H1 (cell line): ENCODE measurements around the gene ARHGAP15. TPM values are rescaled to one million over a fixed set of nuclear protein-coding genes. Genes with fewer than 3 reads are reported as not detected.

Source experiments
- CTCF ChIA-PET: fragments of 300-600 bp; sonication (Branson Sonifier 250); formaldehyde crosslinking; loops from one replicate; lab custom pipeline; 2021; ENCODE audit not compliant: partially characterized antibody; lab: Charles Lee
- POLR2A ChIA-PET: fragments of 300-600 bp; sonication (Branson Sonifier 250); formaldehyde crosslinking; loops from one replicate; lab custom pipeline; 2021; ENCODE audit warnings: inconsistent platforms; ENCODE audit not compliant: partially characterized antibody; lab: Charles Lee
- DNase-seq, 2 experiments: peaks; one replicate each; pipeline versions ENCODE4 v3.0.0 to v3.0.0-alpha.2; 2010 to 2022; ENCODE audit warnings: low spot score in 2 of 2, low read depth in 1 of 2, mixed read lengths in 1 of 2
- FAIRE-seq: peaks from 2 replicates; lab custom pipeline; 2011; peaks lifted over from hg19 to GRCh38; lab: Jason Lieb, UNC
- H2AFZ ChIP-seq: 2 replicates; pipeline ENCODE4 v1.8.1; 2012; ENCODE audit warnings: low read length, inconsistent platforms
- H2AK5ac ChIP-seq: 2 replicates; pipeline ENCODE4 v1.6.1; 2013; ENCODE audit warnings: low read depth, low read length
- H2BK120ac ChIP-seq: replicated peaks from 2 replicates; pipeline ENCODE3; 2013; ENCODE audit warnings: low read depth, low read length, inconsistent platforms
- H2BK12ac ChIP-seq: 2 replicates; pipeline ENCODE4 v1.6.1; 2013; ENCODE audit warnings: low read depth, low read length
- H2BK15ac ChIP-seq: 2 replicates; pipeline ENCODE4 v1.6.1; 2013; ENCODE audit warnings: low read length
- H2BK20ac ChIP-seq: 2 replicates; pipeline ENCODE4 v1.6.1; 2013; ENCODE audit warnings: low read length
- H2BK5ac ChIP-seq: 2 replicates; pipeline ENCODE4 v1.6.1; 2013; ENCODE audit warnings: low read depth, low read length
- H3K14ac ChIP-seq: 2 replicates; pipeline ENCODE4 v1.6.1; 2013; ENCODE audit warnings: inconsistent platforms; ENCODE audit not compliant: insufficient read length
- H3K18ac ChIP-seq: 2 replicates; pipeline ENCODE4 v1.6.1; 2013; ENCODE audit warnings: low read length; ENCODE audit errors: extremely low read depth
- H3K23ac ChIP-seq: 2 replicates; pipeline ENCODE4 v1.6.1; 2013; ENCODE audit warnings: inconsistent platforms; ENCODE audit not compliant: insufficient read length
- H3K23me2 ChIP-seq: 2 replicates; pipeline ENCODE4 v1.6.1; 2013; ENCODE audit warnings: low read depth, low read length
- H3K27ac ChIP-seq: 2 replicates; pipeline ENCODE4 v1.6.1; 2011; ENCODE audit warnings: low read depth, low read length, inconsistent platforms
- H3K27me3 ChIP-seq, 4 experiments: replicated peaks in 1 of 4; 1 replicate in 1 of 4; 2 replicates in 3 of 4; pipeline versions ENCODE4 v1.6.1 to v1.8.1; 2011 to 2013; ENCODE audit warnings: low read length in 3 of 4, mild to moderate bottlenecking in 3 of 4, inconsistent platforms in 2 of 4, mixed read lengths in 2 of 4, moderate library complexity in 1 of 4; ENCODE audit not compliant: control insufficient read depth in 3 of 4, insufficient read depth in 3 of 4; ENCODE audit errors: extremely low read depth in 1 of 4
- H3K36me3 ChIP-seq, 4 experiments: 2 replicates each; pipeline versions ENCODE4 v1.6.1 to v1.8.1; 2011 to 2013; ENCODE audit warnings: mild to moderate bottlenecking in 4 of 4, low read length in 3 of 4, moderate library complexity in 2 of 4, control low read depth in 1 of 4, inconsistent platforms in 1 of 4; ENCODE audit not compliant: insufficient read depth in 4 of 4, control insufficient read depth in 2 of 4
- H3K4ac ChIP-seq: replicated peaks from 2 replicates; pipeline ENCODE3; 2013; ENCODE audit warnings: low read length, low read depth, mixed read lengths, inconsistent platforms; ENCODE audit not compliant: insufficient read length
- H3K4me1 ChIP-seq, 4 experiments: replicated peaks in 1 of 4; 1 replicate in 1 of 4; 2 replicates in 3 of 4; pipeline versions ENCODE4 v1.6.1 to v1.8.1; 2011 to 2013; ENCODE audit warnings: low read length in 3 of 4, inconsistent platforms in 2 of 4, mixed read lengths in 1 of 4; ENCODE audit not compliant: insufficient read depth in 4 of 4, control insufficient read depth in 3 of 4
- H3K4me2 ChIP-seq, 2 experiments: 2 replicates each; pipeline versions ENCODE4 v1.6.1 to v1.8.1; 2011 to 2013; ENCODE audit warnings: low read depth in 2 of 2, low read length in 2 of 2, control low read depth in 1 of 2, inconsistent platforms in 1 of 2, mild to moderate bottlenecking in 1 of 2; ENCODE audit not compliant: insufficient read depth in 1 of 2
- H3K4me3 ChIP-seq, 4 experiments: fragments of 200-600, 300-600 bp in 1 of 4; sonication (generic), shearing (Covaris generic), sonication (Bioruptor Twin) in 1 of 4; 2 replicates each; pipeline versions ENCODE4 v1.5.1 to v1.8.1; 2011 to 2016; ENCODE audit warnings: low read length in 4 of 4, low read depth in 3 of 4, control low read depth in 2 of 4, inconsistent platforms in 2 of 4, mild to moderate bottlenecking in 2 of 4, mixed read lengths in 1 of 4, moderate library complexity in 1 of 4; ENCODE audit not compliant: insufficient read depth in 2 of 4; ENCODE audit errors: extremely low read depth in 1 of 4
- H3K56ac ChIP-seq: replicated peaks from 2 replicates; pipeline ENCODE3; 2013; ENCODE audit warnings: low read depth, mild to moderate bottlenecking, mixed read lengths, low read length, inconsistent platforms; ENCODE audit not compliant: insufficient read length
- H3K79me1 ChIP-seq: 2 replicates; pipeline ENCODE4 v1.6.1; 2013; ENCODE audit warnings: low read depth, low read length, control low read depth
- H3K79me2 ChIP-seq, 2 experiments: 2 replicates each; pipeline versions ENCODE4 v1.6.1 to v1.8.1; 2012 to 2013; ENCODE audit warnings: low read length in 2 of 2, mild to moderate bottlenecking in 2 of 2, inconsistent platforms in 1 of 2; ENCODE audit not compliant: insufficient read depth in 2 of 2, control insufficient read depth in 1 of 2
- H3K9ac ChIP-seq, 4 experiments: replicated peaks in 1 of 4; 1 replicate in 1 of 4; 2 replicates in 3 of 4; pipeline versions ENCODE4 v1.6.1 to v1.8.1; 2011 to 2013; ENCODE audit warnings: low read depth in 3 of 4, low read length in 3 of 4, control low read depth in 2 of 4, mild to moderate bottlenecking in 2 of 4, moderate library complexity in 2 of 4, inconsistent platforms in 1 of 4; ENCODE audit errors: extremely low read depth in 1 of 4
- H3K9me3 ChIP-seq, 2 experiments: 2 replicates each; pipeline versions ENCODE4 v1.6.1 to v1.8.1; 2012 to 2013; ENCODE audit warnings: mild to moderate bottlenecking in 2 of 2, moderate library complexity in 2 of 2, control low read depth in 1 of 2, inconsistent platforms in 1 of 2, low read depth in 1 of 2, low read length in 1 of 2, mixed read lengths in 1 of 2; ENCODE audit not compliant: insufficient read depth in 2 of 2
- H4K20me1 ChIP-seq, 2 experiments: replicated peaks in 1 of 2; 2 replicates each; pipeline versions ENCODE3 to v1.8.1; 2011 to 2013; ENCODE audit warnings: inconsistent platforms in 2 of 2, low read length in 2 of 2, mild to moderate bottlenecking in 1 of 2; ENCODE audit not compliant: insufficient read depth in 2 of 2, control insufficient read depth in 1 of 2
- H4K5ac ChIP-seq: 2 replicates; pipeline ENCODE4 v1.6.1; 2013; ENCODE audit warnings: low read length, low read depth, mixed read lengths, inconsistent platforms; ENCODE audit not compliant: insufficient read length
- H4K8ac ChIP-seq: 2 replicates; pipeline ENCODE4 v1.8.0; 2013; ENCODE audit warnings: mild to moderate bottlenecking, moderate library complexity, low read length, inconsistent platforms; ENCODE audit not compliant: insufficient read depth; ENCODE audit errors: extremely low read depth
- H4K91ac ChIP-seq: replicated peaks from 2 replicates; pipeline ENCODE3; 2013; ENCODE audit warnings: low read length, mixed read lengths, inconsistent platforms; ENCODE audit not compliant: insufficient read length
- EP300 ChIP-seq, 2 experiments: IDR thresholded peaks; 1 replicate in 1 of 2; 2 replicates in 1 of 2; pipeline ENCODE4 v1.6.1; 2011 to 2012; ENCODE audit warnings: low read depth in 2 of 2, low read length in 2 of 2, mild to moderate bottlenecking in 2 of 2, borderline replicate concordance in 1 of 2, inconsistent platforms in 1 of 2, moderate library complexity in 1 of 2
- EZH2 ChIP-seq: fragments of 200-600 bp; sonication (generic); IDR thresholded peaks from 2 replicates; pipeline ENCODE4 v1.7.1; 2012; ENCODE audit warnings: low read depth, mild to moderate bottlenecking, moderate library complexity, low read length, inconsistent platforms; ENCODE audit not compliant: severe bottlenecking
- SRF ChIP-seq: IDR thresholded peaks from 2 replicates; pipeline ENCODE4 v1.6.1; 2011; ENCODE audit warnings: mild to moderate bottlenecking, low read depth, low read length, moderate library complexity
- TBP ChIP-seq: IDR thresholded peaks from 2 replicates; pipeline ENCODE4 v1.6.1; 2011; ENCODE audit warnings: low read depth, low read length, improper control_type of control experiment
- WGBS, 2 experiments: shearing (Covaris generic) in 1 of 2; methylation state at CpG; one replicate each; pipeline versions ENCODE4 v1.1.6 to v1.1.7; 2013 to 2015; ENCODE audit warnings: low lambda C conversion rate in 2 of 2, mixed read lengths in 2 of 2, inconsistent platforms in 1 of 2, low coverage in 1 of 2, missing lambda C conversion rate in 1 of 2; ENCODE audit not compliant: insufficient replicate concordance in 2 of 2, insufficient coverage in 1 of 2, insufficient read length in 1 of 2; ENCODE audit errors: extremely low coverage in 1 of 2, missing lambda C conversion rate in 1 of 2; 5-methylcytosine and 5-hydroxymethylcytosine counted together
- polyA plus RNA-seq, 7 experiments: library from polyadenylated mRNA; depleted of rRNA in 3 of 7; stranded (reverse) in 5 of 7; unstranded in 2 of 7; fragments of >200 nt in 5 of 7; fragments of 200-250 nt in 2 of 7; gene quantifications; 1 replicate in 5 of 7; 2 replicates in 1 of 7; 4 replicates in 1 of 7; pipeline versions ENCODE4 v1.2.1 to v1.2.3, GENCODE V29; 2011 to 2013; ENCODE audit warnings: missing spikeins in 2 of 7, mixed read lengths in 2 of 7
- total RNA-seq: library from RNA; stranded (reverse); fragmentation: NEBNext Ultra II Directional; extraction: Animal tissue kit (Norgen Biotek cat#: 25700); gene quantifications from 2 replicates; pipeline ENCODE4 v1.2.1, GENCODE V29; 2021

ARHGAP15 gene
- total and polyA plus RNA-seq, 2 of the 8 experiments (the other 6 are each of a cell fraction or from before 2014, with no cell fraction given) = not detected

- no peak overlapping the region for H3K4me3 ChIP-seq
- no peak overlapping the region for H4K91ac ChIP-seq
- no peak for FAIRE-seq
- H3K23me2 ChIP-seq = no peaks in the 10 kb centered on the region; the same call in 1 of the 2 replicates
- no peak overlapping the region for H2BK120ac ChIP-seq
- H3K79me2 ChIP-seq = no peaks in the 10 kb centered on the region
- no peaks in the 10 kb centered on the region for H3K4me1 ChIP-seq
- no peaks in the 10 kb centered on the region for H3K79me1 ChIP-seq
- no peak overlapping the region for H3K56ac ChIP-seq
- POLR2A ChIA-PET = interaction anchor here (0.7 kb wide), 1 partner anchor 493 kb away, joined by 4 read pairs; no protein-coding TSS in a partner anchor
- no peaks in the 10 kb centered on the region for H4K20me1 ChIP-seq
- no peaks in the 10 kb centered on the region for H3K36me3 ChIP-seq
- H3K4ac ChIP-seq = no peak overlapping the region
- no peak overlapping the region for H3K4me2 ChIP-seq
- H2AFZ ChIP-seq = no peak overlapping the region
- H2BK20ac ChIP-seq = no peak overlapping the region
- no peak overlapping the region for H2BK12ac ChIP-seq
- H3K23ac ChIP-seq = no peak overlapping the region
- no peak overlapping the region for H2AK5ac ChIP-seq
- H2BK15ac ChIP-seq = no peak overlapping the region
- no peak overlapping the region for H3K18ac ChIP-seq
- no peak overlapping the region for H3K9ac ChIP-seq
- H3K14ac ChIP-seq = no peak overlapping the region
- no peak for TF ChIP-seq SRF
- no peak for TF ChIP-seq TBP
- no peak for TF ChIP-seq EP300 (IDR thresholded peaks at IDR 0.05; ENCODE audit: borderline replicate concordance in 1 of 2, low read depth in 2 of 2, low read length in 2 of 2)
- TF ChIP-seq EZH2 = no peak
- no peaks in the 10 kb centered on the region for H3K9me3 ChIP-seq
- WGBS, 2 experiments = 88% methylated on average over 1 of the region's 1 CpG; no CpG with 5 or more reads in 1 of the 2 experiments
- H3K27me3 ChIP-seq = no peaks in the 10 kb centered on the region
- CTCF ChIA-PET = interaction anchor here (0.5 kb wide), 1 partner anchor 131 kb away, joined by 3 read pairs; no protein-coding TSS in a partner anchor
- no peak for DNase-seq
- H4K5ac ChIP-seq = no peak overlapping the region
- no peak overlapping the region for H2BK5ac ChIP-seq
- H3K27ac ChIP-seq = no peak overlapping the region
- no peak overlapping the region for H4K8ac ChIP-seq
Observed at GRCh38 chr2:143571747-143572146, 442.5 kb downstream of the ARHGAP15 start.
